Measurements from ENCODE around the gene PRR35.

GRCh38 chr16:513950-514349, 46.2 kb upstream of the PRR35 start:
- TF ChIP-seq CTCF (IDR thresholded peaks at IDR 0.05 in 4 of 5, conservative IDR thresholded peaks at IDR 0.05 in 1 of 5), result no peak
- TF ChIP-seq POLR2A (IDR thresholded peaks at IDR 0.05), result no peak

Data from gastrocnemius medialis (tissue), 4 donors.